ENCODE results near the gene OBSL1.

OBSL1 gene

GRCh38 chr2:219571311-219572236 lies at the start of gene OBSL1:
Gene OBSL1, minus strand, starts transcription at chr2:219571539. Its CDS starts 307 bp downstream, at chr2:219571232.
- no peak for DNase-seq

GRCh38 chr2:219620546-219620945 lies 49.2 kb upstream of the OBSL1 start:
- DNase-seq, result no peak

GRCh38 chr2:219619235-219619634 lies 47.9 kb upstream of the OBSL1 start:
- DNase-seq, result no peak

GRCh38 chr2:219618733-219619122 lies 47.4 kb upstream of the OBSL1 start:
- no peak for DNase-seq

GRCh38 chr2:219616550-219616949 lies 45.2 kb upstream of the OBSL1 start:
- DNase-seq, result no peak

- DNase-seq, result no peak
Observed at GRCh38 chr2:219615894-219616293, 44.6 kb upstream of the OBSL1 start.

GRCh38 chr2:219615036-219615435 lies 43.7 kb upstream of the OBSL1 start:
- DNase-seq, result no peak

GRCh38 chr2:219614076-219614860 lies 42.9 kb upstream of the OBSL1 start:
- DNase-seq, result no peak

- DNase-seq, result no peak
Observed at GRCh38 chr2:219613461-219614070, 42.2 kb upstream of the OBSL1 start.

GRCh38 chr2:219612577-219613286 lies 41.4 kb upstream of the OBSL1 start:
- DNase-seq, result peak; percentile 24

GRCh38 chr2:219611866-219612576 lies 40.7 kb upstream of the OBSL1 start:
- DNase-seq, result no peak

GRCh38 chr2:219611306-219611705 lies 40.0 kb upstream of the OBSL1 start:
- DNase-seq, result no peak

GRCh38 chr2:219609149-219609750 lies 37.9 kb upstream of the OBSL1 start:
- DNase-seq, result no peak

- no peak for DNase-seq
Observed at GRCh38 chr2:219608399-219608964, 37.1 kb upstream of the OBSL1 start.

- no peak for DNase-seq
Observed at GRCh38 chr2:219607931-219608330, 36.6 kb upstream of the OBSL1 start.

- no peak for DNase-seq
Observed at GRCh38 chr2:219605607-219605954, 34.2 kb upstream of the OBSL1 start.

GRCh38 chr2:219603771-219604170 lies 32.4 kb upstream of the OBSL1 start:
- DNase-seq, result no peak

- no peak for DNase-seq
Observed at GRCh38 chr2:219598308-219599078, 27.2 kb upstream of the OBSL1 start.

- DNase-seq, result peak; percentile 90
Observed at GRCh38 chr2:219597552-219598307, 26.4 kb upstream of the OBSL1 start, which contains the start of gene STK11IP. Gene STK11IP, plus strand, starts transcription at chr2:219597857. Its CDS starts 263 bp downstream, at chr2:219598120.
